BLaER1 treated with 17β-estradiol and CSF1 and Interleukin-3, amounts not matched to agents 10 nM and 100 nM (cell line): ENCODE results near the gene MESP2.

Source experiments
- H3K27ac ChIP-seq, 11 experiments: shearing (Covaris generic); formaldehyde crosslinking; 2 replicates each; pipeline ENCODE4 v1.8.1; 2022
- H3K27me3 ChIP-seq, 11 experiments: shearing (Covaris generic); formaldehyde crosslinking; 2 replicates each; pipeline ENCODE4 v1.8.1; 2022
- H3K36me3 ChIP-seq, 11 experiments: shearing (Covaris generic); formaldehyde crosslinking; 2 replicates each; pipeline ENCODE4 v1.8.1; 2022
- H3K4me1 ChIP-seq, 10 experiments: shearing (Covaris generic); formaldehyde crosslinking; 2 replicates each; pipeline ENCODE4 v1.8.1; 2022
- H3K4me2 ChIP-seq, 11 experiments: shearing (Covaris generic); formaldehyde crosslinking; 2 replicates each; pipeline ENCODE4 v1.8.1; 2022
- H3K4me3 ChIP-seq, 10 experiments: shearing (Covaris generic); formaldehyde crosslinking; 2 replicates each; pipeline ENCODE4 v1.8.1; 2022
- H3K9ac ChIP-seq, 11 experiments: shearing (Covaris generic); formaldehyde crosslinking; 2 replicates each; pipeline ENCODE4 v1.8.1; 2022
- H3K9me3 ChIP-seq, 11 experiments: shearing (Covaris generic); formaldehyde crosslinking; replicated peaks in 1 of 11; 2 replicates each; pipeline ENCODE4 v1.8.1; 2022
- H4K20me1 ChIP-seq, 11 experiments: shearing (Covaris generic); formaldehyde crosslinking; 2 replicates each; pipeline ENCODE4 v1.8.1; 2022
- Cebpa-rat ChIP-seq, 11 experiments: shearing (Covaris generic); IDR thresholded peaks; 2 replicates each; pipeline ENCODE4 v1.8.1; 2022

The MESP2 gene

DNA sequence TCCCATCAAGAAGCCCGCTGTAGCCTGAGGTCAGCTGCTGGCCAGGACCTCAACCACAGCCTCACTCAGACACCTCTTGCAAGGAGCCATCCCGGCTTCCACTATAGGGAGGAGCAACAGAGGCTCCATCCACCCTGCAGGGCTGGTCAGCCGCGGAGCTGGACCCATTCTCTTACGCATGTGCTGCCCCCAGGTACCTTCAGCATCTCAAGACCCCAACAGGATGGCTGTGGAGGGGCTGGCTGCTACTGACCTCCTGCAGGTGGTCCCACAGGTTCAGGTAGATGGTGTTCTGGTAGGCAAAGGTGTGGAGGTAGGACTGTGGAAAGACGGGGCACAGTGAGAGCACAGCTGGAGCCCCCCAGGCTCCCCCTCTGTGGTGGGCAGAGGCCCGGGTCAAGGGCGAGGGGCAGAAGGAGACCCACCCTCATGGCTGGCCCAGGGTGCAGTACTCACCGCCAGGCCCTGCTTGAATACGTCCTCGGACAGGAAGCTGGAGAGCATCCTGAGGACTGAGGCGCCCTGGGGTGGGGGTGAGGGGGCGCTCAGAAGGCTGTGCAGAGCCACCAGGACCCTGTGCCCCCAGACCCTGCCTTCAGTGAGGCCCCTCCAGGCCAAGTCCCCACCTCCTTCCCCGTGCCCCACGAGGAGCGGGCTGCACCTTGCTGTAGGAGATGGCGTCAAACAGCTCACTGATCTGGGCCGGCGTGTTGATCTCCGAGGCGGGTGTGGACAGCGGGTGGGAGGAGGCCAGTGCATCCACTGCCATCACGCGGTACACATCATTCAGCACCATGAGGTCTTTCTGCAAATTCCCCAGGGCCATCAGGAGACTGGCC is 27.1 kb downstream of the MESP2 start:
- peak overlapping the region in 3 of 10 experiments; percentile 17 to 44 (median 36); a peak in 4 of 20 replicates for H3K4me3 ChIP-seq
- H3K27ac ChIP-seq, result peak overlapping the region in 6 of 11 experiments; percentile 18 to 57 (median 26); a peak in 6 of 22 replicates
- H3K9me3 ChIP-seq, result no peaks in the 10 kb centered on the region
- peaks cover 0 to 13% (median 0%) of the 10 kb centered on the region in 11 experiments; a peak in 1 of 22 replicates for H3K27me3 ChIP-seq
- TF ChIP-seq Cebpa-rat (IDR thresholded peaks at IDR 0.05), result no peak
- H3K4me2 ChIP-seq, result peak overlapping the region; percentile 57 to 94 (median 85)
- H3K36me3 ChIP-seq, result peaks cover 0 to 82% (median 0%) of the 10 kb centered on the region in 11 experiments; a peak in 5 of 22 replicates
- peaks cover 26 to 54% (median 35%) of the 10 kb centered on the region in 10 experiments for H3K4me1 ChIP-seq
- H3K9ac ChIP-seq, result peak overlapping the region in 7 of 11 experiments; percentile 15 to 55 (median 29); a peak in 10 of 22 replicates
- peaks cover 0 to 30% (median 5%) of the 10 kb centered on the region in 11 experiments; a peak in 11 of 22 replicates for H4K20me1 ChIP-seq

DNA sequence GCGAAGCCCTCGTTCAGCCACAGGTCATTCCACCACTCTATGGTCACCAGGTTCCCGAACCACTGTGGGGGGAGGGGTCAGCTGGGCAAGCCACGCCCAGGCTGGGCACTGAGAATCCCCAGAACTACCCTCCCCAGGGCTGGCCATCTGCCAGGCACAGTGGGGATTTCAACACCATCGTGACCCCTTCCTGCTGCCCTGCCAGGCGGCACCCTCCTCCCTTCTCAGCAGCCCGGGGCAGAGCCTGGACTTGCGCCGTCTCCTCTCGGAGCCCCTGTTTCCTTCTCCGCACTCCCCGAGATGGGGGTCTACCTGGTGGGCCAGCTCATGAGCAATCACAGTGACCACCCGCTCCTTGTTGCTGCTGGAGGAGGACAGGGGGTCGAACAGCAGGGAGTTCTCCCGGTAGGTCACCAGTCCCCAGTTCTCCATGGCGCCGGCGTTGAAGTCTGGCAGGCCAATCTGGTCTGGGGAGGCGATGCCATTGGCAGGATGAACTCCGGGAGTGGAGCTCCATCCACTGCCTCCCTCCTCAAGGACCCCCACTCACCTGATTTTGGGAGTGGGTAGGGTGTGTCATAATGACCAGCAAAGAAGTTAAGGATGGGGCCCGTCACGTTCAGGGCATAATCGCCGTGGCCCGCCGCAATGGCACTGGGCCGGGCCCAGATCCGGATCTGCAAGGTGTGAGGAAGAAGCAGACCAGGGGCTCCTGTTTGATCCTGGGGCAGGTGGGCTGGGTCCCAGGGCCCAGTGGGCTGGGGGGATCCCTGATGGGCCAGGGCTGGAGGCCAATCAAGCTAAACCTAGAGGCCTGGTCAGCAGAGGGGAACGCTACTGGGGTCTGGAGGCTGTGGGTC is 28.0 kb downstream of the MESP2 start:
- peaks cover 0 to 72% (median 0%) of the 10 kb centered on the region in 11 experiments; a peak in 4 of 22 replicates for H3K36me3 ChIP-seq
- peak overlapping the region in 1 of 11 experiments; percentile 27; a peak in 1 of 22 replicates for H3K9ac ChIP-seq
- H3K4me3 ChIP-seq, result no peak overlapping the region
- H3K27me3 ChIP-seq, result peaks cover 0 to 9% (median 0%) of the 10 kb centered on the region in 11 experiments; a peak in 1 of 22 replicates
- no peaks in the 10 kb centered on the region for H3K9me3 ChIP-seq
- peaks cover 0 to 40% (median 5%) of the 10 kb centered on the region in 11 experiments; a peak in 11 of 22 replicates for H4K20me1 ChIP-seq
- peak overlapping the region in 6 of 11 experiments; percentile 57 to 94 (median 82); a peak in 11 of 22 replicates for H3K4me2 ChIP-seq
- peaks cover 26 to 54% (median 38%) of the 10 kb centered on the region in 10 experiments for H3K4me1 ChIP-seq
- no peak for TF ChIP-seq Cebpa-rat (IDR thresholded peaks at IDR 0.05)
- H3K27ac ChIP-seq, result 0 out of 22 replicates have a peak overlapping the region, but pooled peaks of 1 of the 11 experiments have one; percentile 7

DNA sequence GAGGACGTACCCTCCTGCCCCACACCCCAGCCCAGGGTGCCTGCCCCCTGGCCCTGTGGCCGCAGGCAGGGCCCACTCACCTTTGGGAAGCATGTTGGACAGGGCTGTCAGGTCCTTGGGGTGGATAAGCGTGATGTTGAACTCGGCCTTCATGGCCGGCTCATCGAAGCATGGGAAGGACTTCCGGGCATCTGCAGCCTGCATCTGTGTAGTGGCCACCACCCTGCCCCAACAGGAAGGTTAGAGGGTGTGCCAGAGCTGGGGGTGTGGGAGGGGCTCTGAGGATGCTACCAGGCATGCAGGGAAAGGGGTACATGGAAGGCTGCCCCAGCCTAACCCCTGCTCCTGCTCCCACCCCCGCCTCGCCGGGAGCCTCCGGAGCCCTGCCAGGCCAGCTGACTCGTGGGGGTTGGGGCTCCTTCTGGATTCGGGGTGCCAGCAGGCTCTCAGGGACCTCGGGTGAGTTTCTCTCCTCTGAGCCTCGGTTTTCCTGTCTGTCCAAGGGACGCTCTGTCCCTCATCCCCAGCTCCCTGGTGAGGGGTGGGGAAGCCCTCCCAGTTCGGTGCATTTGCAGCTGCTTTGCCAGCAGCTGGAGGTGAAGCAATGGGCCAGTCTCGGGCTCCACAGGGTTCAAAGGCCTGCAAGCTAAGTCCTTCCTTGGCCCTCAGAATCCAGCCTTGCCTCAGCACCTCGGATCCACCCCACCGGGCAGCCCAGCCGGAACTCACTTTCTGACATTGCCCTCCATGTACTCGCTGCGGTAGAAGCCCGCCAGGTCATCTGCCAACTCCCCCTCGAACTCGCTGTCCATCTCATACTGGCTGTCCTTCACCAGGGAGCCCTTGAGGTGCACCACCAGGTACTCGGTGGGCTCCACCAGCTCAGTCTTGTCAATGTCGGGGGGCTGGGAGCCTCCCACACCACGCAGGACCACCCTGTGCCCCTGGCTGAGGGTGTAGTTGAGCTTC is 29.4 kb downstream of the MESP2 start:
- peaks cover 0 to 58% (median 0%) of the 10 kb centered on the region in 11 experiments; a peak in 4 of 22 replicates for H3K36me3 ChIP-seq
- H3K9me3 ChIP-seq, result no peaks in the 10 kb centered on the region
- no peak for TF ChIP-seq Cebpa-rat (IDR thresholded peaks at IDR 0.05)
- H4K20me1 ChIP-seq, result peaks cover 0 to 48% (median 0%) of the 10 kb centered on the region in 11 experiments; a peak in 5 of 22 replicates
- no peak overlapping the region for H3K27ac ChIP-seq
- no peak overlapping the region for H3K9ac ChIP-seq
- no peaks in the 10 kb centered on the region for H3K27me3 ChIP-seq
- peaks cover 17 to 42% (median 26%) of the 10 kb centered on the region in 10 experiments for H3K4me1 ChIP-seq
- H3K4me2 ChIP-seq, result no peak overlapping the region
- H3K4me3 ChIP-seq, result no peak overlapping the region

DNA sequence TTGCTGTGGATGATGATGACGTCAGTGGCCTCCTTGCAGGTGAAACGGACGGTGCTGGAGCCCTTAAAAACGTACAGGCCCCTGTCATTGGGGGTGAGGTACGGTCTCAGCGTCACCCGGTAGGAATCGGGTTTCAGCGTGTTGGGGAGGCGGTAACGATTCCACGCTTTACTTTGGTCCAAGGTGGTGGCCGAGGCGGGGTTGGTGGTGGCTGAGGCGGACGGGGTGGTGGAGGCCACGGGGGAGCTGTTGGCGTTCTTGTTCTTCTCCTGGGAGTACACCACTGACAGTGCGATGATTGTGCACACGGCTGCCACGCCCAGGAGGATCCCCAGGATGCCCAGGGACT is 30.1 kb downstream of the MESP2 start:
- Histone ChIP-seq H3K27me3 (no peaks in the 10 kb centered on the region), H3K4me1 (peaks cover 17 to 38% (median 26%) of the 10 kb centered on the region in 10 experiments), H3K4me3 (no peak overlapping the region), H4K20me1 (peaks cover 0 to 53% (median 0%) of the 10 kb centered on the region in 11 experiments; a peak in 5 of 22 replicates), H3K27ac (no peak overlapping the region), H3K9ac (no peak overlapping the region), H3K9me3 (no peaks in the 10 kb centered on the region), H3K36me3 (peaks cover 0 to 52% (median 0%) of the 10 kb centered on the region in 11 experiments; a peak in 4 of 22 replicates), H3K4me2 (no peak overlapping the region)
- no peak for TF ChIP-seq Cebpa-rat (IDR thresholded peaks at IDR 0.05)

DNA sequence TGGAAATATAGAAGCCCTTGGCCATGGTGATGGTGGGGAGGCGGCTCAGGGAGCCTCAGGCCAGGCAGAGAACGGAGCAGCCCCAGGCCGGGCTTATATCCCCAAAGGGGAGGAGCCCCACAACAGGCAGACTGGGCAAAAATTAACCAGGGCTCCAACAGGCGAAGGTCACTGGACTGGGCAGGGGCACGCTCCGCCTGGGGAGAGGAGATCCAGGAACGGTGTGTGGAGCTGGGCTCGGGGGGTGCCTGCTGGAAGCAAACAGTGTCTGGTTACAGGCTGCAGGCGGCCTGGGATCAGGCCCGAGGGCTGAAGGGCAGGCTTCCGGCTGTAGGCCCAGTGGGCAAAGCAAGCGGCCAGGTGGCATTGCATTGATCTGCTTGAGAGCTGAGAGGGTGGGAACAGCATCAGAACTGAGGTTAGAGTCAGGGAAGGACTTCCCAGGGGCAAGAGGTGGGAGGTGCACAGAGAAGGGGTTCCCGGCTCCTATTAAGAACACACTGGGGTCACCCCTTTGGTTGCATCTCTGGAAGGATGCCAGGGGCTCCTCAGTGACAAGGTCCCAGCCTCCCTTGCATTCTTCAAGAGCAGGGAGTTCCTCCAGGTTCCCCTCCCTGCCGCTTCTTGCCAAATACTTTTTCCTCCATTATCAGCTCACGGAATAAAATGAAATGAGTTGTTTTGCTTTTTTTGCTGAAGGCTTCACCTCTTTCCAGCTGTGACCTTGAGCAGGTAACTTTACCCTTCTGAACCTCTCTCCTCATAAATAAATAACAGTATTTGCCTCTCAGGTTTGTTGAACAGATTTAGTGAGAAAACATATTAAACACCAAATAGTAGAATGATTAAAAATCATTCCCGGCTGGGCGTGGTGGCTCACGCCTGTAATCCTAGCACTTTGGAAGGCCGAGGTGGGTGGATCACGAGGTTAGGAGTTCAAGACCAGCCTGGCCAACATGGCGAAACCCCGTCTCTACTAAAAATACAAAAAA is 30.7 kb downstream of the MESP2 start:
- Histone ChIP-seq H3K36me3 (peaks cover 0 to 46% (median 0%) of the 10 kb centered on the region in 11 experiments; a peak in 3 of 22 replicates), H3K9ac (no peak overlapping the region), H3K4me1 (peaks cover 17 to 42% (median 26%) of the 10 kb centered on the region in 10 experiments), H3K4me2 (no peak overlapping the region), H3K27me3 (no peaks in the 10 kb centered on the region), H3K4me3 (no peak overlapping the region), H3K9me3 (no peaks in the 10 kb centered on the region), H4K20me1 (peaks cover 0 to 57% (median 0%) of the 10 kb centered on the region in 11 experiments; a peak in 6 of 22 replicates), H3K27ac (no peak overlapping the region)
- TF ChIP-seq Cebpa-rat (IDR thresholded peaks at IDR 0.05), result no peak

DNA sequence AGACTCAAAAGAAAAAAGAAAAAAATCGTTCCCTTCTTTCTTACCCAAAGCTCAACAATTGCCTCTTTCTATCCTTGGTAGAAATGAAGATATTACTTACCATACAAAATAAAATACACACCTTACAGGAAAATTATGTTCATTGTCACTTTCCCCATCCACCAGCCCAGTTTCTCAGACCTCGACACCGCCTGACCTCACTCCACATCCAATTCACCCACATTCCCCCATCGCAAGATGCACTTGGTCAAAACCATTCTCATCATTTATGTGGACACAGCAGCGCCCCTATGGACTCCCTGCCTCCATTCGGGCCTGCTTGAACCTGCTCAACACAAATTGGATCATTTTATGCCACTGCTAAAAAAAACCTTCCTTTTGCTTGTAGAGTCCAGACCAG is 31.6 kb downstream of the MESP2 start:
- Histone ChIP-seq H3K4me1 (peaks cover 9 to 42% (median 18%) of the 10 kb centered on the region in 10 experiments), H3K9ac (no peak overlapping the region), H3K4me2 (no peak overlapping the region), H3K27me3 (peaks cover 0 to 4% (median 0%) of the 10 kb centered on the region in 11 experiments; a peak in 2 of 22 replicates), H3K36me3 (peaks cover 0 to 44% (median 0%) of the 10 kb centered on the region in 11 experiments; a peak in 3 of 22 replicates), H3K27ac (no peak overlapping the region), H3K4me3 (no peak overlapping the region), H3K9me3 (no peaks in the 10 kb centered on the region), H4K20me1 (peaks cover 0 to 66% (median 0%) of the 10 kb centered on the region in 11 experiments; a peak in 8 of 22 replicates)
- TF ChIP-seq Cebpa-rat (IDR thresholded peaks at IDR 0.05), result no peak
